ENCODE measurements around the gene RIPPLY3.

DNA sequence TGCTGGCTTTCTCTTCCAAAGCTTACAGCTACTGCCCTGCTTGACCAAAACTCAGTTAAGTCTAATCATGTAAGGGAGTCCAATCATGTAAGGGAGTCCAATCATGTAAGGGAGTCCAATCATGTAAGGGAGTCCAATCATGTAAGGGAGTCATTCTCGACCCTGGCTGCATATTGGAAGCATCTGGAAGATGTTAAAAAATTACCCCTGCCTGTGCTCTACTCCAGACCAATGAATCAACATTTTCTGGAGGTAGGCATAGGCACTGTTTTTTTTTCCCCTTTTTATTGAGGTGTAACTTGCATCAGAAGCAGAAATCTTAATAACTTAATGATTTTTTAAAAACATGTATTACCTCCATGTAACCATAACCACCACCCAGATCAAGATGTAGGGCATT, 56.9 kb downstream of the RIPPLY3 start:
- TF ChIP-seq POLR2A (IDR thresholded peaks at IDR 0.05; ENCODE audit: low read depth, low read length) (no peak), EZH2 (IDR thresholded peaks at IDR 0.05; ENCODE audit: borderline replicate concordance, low read depth, low read length, severe bottlenecking) (no peak), JUN (IDR thresholded peaks at IDR 0.05; ENCODE audit: borderline replicate concordance, insufficient read depth, insufficient read length, low read depth) (no peak), GATA2 (IDR thresholded peaks at IDR 0.05; ENCODE audit: insufficient read depth, insufficient read length, low read depth, low read length) (no peak)
- TF ChIP-seq, protein P1, sequence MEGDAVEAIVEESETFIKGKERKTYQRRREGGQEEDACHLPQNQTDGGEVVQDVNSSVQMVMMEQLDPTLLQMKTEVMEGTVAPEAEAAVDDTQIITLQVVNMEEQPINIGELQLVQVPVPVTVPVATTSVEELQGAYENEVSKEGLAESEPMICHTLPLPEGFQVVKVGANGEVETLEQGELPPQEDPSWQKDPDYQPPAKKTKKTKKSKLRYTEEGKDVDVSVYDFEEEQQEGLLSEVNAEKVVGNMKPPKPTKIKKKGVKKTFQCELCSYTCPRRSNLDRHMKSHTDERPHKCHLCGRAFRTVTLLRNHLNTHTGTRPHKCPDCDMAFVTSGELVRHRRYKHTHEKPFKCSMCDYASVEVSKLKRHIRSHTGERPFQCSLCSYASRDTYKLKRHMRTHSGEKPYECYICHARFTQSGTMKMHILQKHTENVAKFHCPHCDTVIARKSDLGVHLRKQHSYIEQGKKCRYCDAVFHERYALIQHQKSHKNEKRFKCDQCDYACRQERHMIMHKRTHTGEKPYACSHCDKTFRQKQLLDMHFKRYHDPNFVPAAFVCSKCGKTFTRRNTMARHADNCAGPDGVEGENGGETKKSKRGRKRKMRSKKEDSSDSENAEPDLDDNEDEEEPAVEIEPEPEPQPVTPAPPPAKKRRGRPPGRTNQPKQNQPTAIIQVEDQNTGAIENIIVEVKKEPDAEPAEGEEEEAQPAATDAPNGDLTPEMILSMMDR (IDR thresholded peaks at IDR 0.05; ENCODE audit: extremely low read depth in 1 of 2, insufficient read depth in 1 of 2, low read depth in 1 of 2, low read length in 2 of 2), result no peak
